ENCODE data around the gene MGAT1. TPM values are rescaled to one million over a fixed set of nuclear protein-coding genes. Genes with fewer than 3 reads are reported as not detected.
A peak's percentile ranks its signal among the peaks of the same experiment; 100 is the strongest.

Gene MGAT1
- polyA plus RNA-seq, 1 donor from 2014 or later = 31.8 TPM

DNA sequence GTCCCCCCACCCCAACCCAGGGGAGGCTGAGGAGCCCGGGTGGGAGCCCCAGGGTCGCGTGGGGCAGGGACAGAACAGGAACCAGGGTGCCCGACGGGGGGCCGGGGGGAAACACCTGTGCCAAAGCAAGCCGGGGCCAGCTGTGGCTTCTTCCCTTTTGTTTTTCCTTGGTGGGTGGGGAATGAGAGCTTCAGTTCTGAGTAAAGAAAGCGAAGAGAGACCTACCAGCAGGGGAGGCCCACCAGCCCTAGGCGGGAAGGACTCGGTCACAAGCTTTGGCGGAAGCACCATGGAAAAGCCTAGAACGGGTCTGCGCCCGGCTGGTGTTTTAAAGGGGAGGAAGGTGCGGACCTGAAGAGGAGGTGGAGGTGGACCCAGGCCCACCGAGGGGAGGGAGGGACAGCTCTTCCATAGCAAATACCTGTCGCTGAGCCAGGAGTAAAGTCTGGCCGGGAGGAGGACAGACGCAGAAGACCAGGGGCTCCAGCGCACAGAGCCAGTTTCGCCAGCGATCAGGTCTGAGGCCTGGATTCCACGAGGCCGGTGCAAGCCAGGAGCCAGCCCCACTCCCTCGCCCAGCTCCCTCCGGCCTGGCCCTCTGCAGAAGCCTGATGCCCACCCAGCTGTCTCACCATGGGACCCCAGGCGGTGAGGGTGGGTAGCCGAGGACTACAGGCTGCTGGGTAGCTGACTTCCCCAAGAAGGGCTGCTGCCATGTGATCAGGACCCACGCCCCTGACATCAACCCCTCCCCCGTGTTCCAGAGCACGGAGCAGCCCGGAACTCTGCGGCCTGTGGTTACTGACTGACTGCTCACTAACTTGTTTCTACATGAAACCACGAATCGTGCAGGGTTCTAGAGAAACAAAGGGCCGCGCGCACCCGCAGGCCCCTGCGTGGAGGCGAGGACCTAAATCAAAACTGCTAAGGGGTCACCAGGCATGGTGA is 849 bp upstream of the MGAT1 start:
- TF ChIP-seq MXI1 (conservative IDR thresholded peaks at IDR 0.05; ENCODE audit: poor library complexity, severe bottlenecking) = no peak
- TF ChIP-seq, protein P1, sequence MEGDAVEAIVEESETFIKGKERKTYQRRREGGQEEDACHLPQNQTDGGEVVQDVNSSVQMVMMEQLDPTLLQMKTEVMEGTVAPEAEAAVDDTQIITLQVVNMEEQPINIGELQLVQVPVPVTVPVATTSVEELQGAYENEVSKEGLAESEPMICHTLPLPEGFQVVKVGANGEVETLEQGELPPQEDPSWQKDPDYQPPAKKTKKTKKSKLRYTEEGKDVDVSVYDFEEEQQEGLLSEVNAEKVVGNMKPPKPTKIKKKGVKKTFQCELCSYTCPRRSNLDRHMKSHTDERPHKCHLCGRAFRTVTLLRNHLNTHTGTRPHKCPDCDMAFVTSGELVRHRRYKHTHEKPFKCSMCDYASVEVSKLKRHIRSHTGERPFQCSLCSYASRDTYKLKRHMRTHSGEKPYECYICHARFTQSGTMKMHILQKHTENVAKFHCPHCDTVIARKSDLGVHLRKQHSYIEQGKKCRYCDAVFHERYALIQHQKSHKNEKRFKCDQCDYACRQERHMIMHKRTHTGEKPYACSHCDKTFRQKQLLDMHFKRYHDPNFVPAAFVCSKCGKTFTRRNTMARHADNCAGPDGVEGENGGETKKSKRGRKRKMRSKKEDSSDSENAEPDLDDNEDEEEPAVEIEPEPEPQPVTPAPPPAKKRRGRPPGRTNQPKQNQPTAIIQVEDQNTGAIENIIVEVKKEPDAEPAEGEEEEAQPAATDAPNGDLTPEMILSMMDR (IDR thresholded peaks at IDR 0.05; ENCODE audit: poor library complexity, severe bottlenecking) = no peak
- no peak for TF ChIP-seq RAD21 (conservative IDR thresholded peaks at IDR 0.05)
- TF ChIP-seq EZH2 (IDR thresholded peaks at IDR 0.05; ENCODE audit: borderline replicate concordance, insufficient read depth, low read length, poor library complexity, severe bottlenecking) = no peak
- Histone ChIP-seq H2AFZ (ENCODE audit: low read depth, low read length) (no peak overlapping the region), H3K9ac (ENCODE audit: low read length) (no peak overlapping the region)

DNA sequence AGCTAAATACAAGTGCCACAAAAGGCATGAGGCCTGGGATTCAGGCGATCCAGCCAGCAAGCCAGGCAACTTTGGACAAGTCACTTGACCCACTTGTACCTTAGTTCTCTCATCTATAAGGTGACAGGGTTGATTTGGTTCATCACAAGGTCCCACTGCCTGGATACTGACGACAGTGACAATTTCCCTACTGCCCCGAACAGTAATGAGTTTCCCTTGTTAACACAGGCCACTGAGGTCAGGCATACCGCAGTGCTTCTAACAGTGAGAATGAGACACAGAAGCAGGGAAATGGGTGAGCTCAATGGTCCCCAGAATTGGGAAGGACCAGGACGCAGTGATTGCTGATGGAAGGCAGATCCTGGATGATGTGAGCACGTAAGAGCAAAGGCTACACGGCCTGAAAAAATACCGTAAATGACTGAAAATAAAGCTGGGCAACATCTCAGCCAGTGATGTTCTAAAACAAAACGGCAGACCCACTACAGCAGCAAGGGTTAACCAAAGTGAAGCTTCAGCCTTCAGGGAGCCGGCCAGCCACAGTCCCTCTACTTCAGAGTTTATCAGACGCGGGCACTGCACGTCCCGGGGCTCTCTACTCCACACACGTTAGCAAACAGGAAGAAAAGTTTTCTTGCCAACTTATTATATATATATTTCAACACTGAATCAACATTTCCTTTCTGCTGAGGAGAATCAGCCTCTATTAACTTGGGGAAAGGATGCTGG is 846 bp downstream of the MGAT1 start:
- TF ChIP-seq EZH2 (IDR thresholded peaks at IDR 0.05; ENCODE audit: borderline replicate concordance, insufficient read depth, low read length, poor library complexity, severe bottlenecking) (no peak), MXI1 (conservative IDR thresholded peaks at IDR 0.05; ENCODE audit: poor library complexity, severe bottlenecking) (no peak), EP300 (conservative IDR thresholded peaks at IDR 0.05; ENCODE audit: poor library complexity, severe bottlenecking) (no peak), RAD21 (conservative IDR thresholded peaks at IDR 0.05) (no peak), POLR2AphosphoS5 (IDR thresholded peaks at IDR 0.05) (no peak), TAF1 (IDR thresholded peaks at IDR 0.05; ENCODE audit: low read depth) (no peak), SMC3 (conservative IDR thresholded peaks at IDR 0.05; ENCODE audit: poor library complexity) (no peak)
- TF ChIP-seq, protein P1 (IDR thresholded peaks at IDR 0.05; ENCODE audit: poor library complexity, severe bottlenecking) = no peak
- TF ChIP-seq, protein P2, sequence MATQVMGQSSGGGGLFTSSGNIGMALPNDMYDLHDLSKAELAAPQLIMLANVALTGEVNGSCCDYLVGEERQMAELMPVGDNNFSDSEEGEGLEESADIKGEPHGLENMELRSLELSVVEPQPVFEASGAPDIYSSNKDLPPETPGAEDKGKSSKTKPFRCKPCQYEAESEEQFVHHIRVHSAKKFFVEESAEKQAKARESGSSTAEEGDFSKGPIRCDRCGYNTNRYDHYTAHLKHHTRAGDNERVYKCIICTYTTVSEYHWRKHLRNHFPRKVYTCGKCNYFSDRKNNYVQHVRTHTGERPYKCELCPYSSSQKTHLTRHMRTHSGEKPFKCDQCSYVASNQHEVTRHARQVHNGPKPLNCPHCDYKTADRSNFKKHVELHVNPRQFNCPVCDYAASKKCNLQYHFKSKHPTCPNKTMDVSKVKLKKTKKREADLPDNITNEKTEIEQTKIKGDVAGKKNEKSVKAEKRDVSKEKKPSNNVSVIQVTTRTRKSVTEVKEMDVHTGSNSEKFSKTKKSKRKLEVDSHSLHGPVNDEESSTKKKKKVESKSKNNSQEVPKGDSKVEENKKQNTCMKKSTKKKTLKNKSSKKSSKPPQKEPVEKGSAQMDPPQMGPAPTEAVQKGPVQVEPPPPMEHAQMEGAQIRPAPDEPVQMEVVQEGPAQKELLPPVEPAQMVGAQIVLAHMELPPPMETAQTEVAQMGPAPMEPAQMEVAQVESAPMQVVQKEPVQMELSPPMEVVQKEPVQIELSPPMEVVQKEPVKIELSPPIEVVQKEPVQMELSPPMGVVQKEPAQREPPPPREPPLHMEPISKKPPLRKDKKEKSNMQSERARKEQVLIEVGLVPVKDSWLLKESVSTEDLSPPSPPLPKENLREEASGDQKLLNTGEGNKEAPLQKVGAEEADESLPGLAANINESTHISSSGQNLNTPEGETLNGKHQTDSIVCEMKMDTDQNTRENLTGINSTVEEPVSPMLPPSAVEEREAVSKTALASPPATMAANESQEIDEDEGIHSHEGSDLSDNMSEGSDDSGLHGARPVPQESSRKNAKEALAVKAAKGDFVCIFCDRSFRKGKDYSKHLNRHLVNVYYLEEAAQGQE (IDR thresholded peaks at IDR 0.05; ENCODE audit: borderline replicate concordance) = no peak
- Histone ChIP-seq H3K9me3 (ENCODE audit: low read length) (no peaks in the 10 kb centered on the region), H3K4me3 (ENCODE audit: low read length) (peak overlapping the region; percentile 69), H3K9me2 (ENCODE audit: insufficient read depth, low read length) (no peaks in the 10 kb centered on the region), H3K27me3 (ENCODE audit: insufficient read depth, low read depth, low read length) (no peaks in the 10 kb centered on the region), H3K36me3 (ENCODE audit: insufficient read depth, low read length) (no peaks in the 10 kb centered on the region), H2AFZ (ENCODE audit: low read depth, low read length) (no peak overlapping the region), H3K9ac (ENCODE audit: low read length) (no peak overlapping the region), H4K20me1 (ENCODE audit: insufficient read depth) (no peaks in the 10 kb centered on the region), H3F3A (ENCODE audit: insufficient read depth, low read length, poor library complexity, severe bottlenecking) (no peaks in the 10 kb centered on the region), H3K79me2 (replicated peaks; ENCODE audit: insufficient read depth, low read length) (peaks cover 29% of the 10 kb centered on the region), H3K4me2 (ENCODE audit: low read length) (no peak overlapping the region), H3K27ac (ENCODE audit: low read length) (no peak overlapping the region)

More for the DNA sequence above, 849 bp upstream of the MGAT1 start:
- Histone ChIP-seq H3K79me2 (replicated peaks; ENCODE audit: insufficient read depth, low read length) (peaks cover 34% of the 10 kb centered on the region), H3F3A (ENCODE audit: insufficient read depth, low read length, poor library complexity, severe bottlenecking) (no peaks in the 10 kb centered on the region), H3K9me3 (ENCODE audit: low read length) (no peaks in the 10 kb centered on the region), H3K36me3 (ENCODE audit: insufficient read depth, low read length) (no peaks in the 10 kb centered on the region), H3K9me2 (ENCODE audit: insufficient read depth, low read length) (no peaks in the 10 kb centered on the region), H3K4me2 (ENCODE audit: low read length) (peak overlapping the region; percentile 19), H4K20me1 (ENCODE audit: insufficient read depth) (no peaks in the 10 kb centered on the region), H3K27me3 (ENCODE audit: insufficient read depth, low read depth, low read length) (no peaks in the 10 kb centered on the region), H3K27ac (ENCODE audit: low read length) (no peak overlapping the region), H3K4me3 (ENCODE audit: low read length) (peak overlapping the region; percentile 69)
